ENCODE results near the gene ELF5. TPM values are rescaled to one million over a fixed set of nuclear protein-coding genes. Genes with fewer than 3 reads are reported as not detected.
A peak's percentile ranks its signal among the peaks of the same experiment; 100 is the strongest.

The ELF5 gene
- 20.2 TPM for total RNA-seq
- long read RNA-seq, transcript ELF5-201 (7 exons, 2,321 nt), result major isoform, 7 of 20 reads
- long read RNA-seq, partial matches to known transcripts, result 3 of 20 reads
- long read RNA-seq, other reads (novel, unspliced or antisense), result 4 of 20 reads

- no peaks in the 10 kb centered on the region for H3K9me3 ChIP-seq
- H3K27ac ChIP-seq, result peak within 1 kb of the TSS; percentile 73
- no peak for DNase-seq
- H3K4me3 ChIP-seq, result peak within 1 kb of the TSS; percentile 25
- ATAC-seq, result peak; percentile 53 to 67
- no peaks in the 10 kb centered on the region for H3K36me3 ChIP-seq
- no peaks in the 10 kb centered on the region for H3K27me3 ChIP-seq (ENCODE audit: low read depth)
- no peak for TF ChIP-seq CTCF (IDR thresholded peaks at IDR 0.05)
- intact Hi-C loops (cut with DNase I), result no loop called here
- H3K4me1 ChIP-seq, result peaks cover 8% of the 10 kb centered on the region
These were observed at the start of gene ELF5 for GRCh38 chr11:34513682-34514449. Gene ELF5 (minus strand): TSS chr11:34513794. CDS start chr11:34505749, 8,045 bp downstream.

GRCh38 chr11:34562976-34563375 is 49.4 kb upstream of the ELF5 start:
- Histone ChIP-seq H3K36me3 (no peaks in the 10 kb centered on the region), H3K27ac (no peak overlapping the region), H3K27me3 (ENCODE audit: low read depth) (peaks cover 9% of the 10 kb centered on the region), H3K4me3 (no peak overlapping the region), H3K4me1 (no peaks in the 10 kb centered on the region), H3K9me3 (no peaks in the 10 kb centered on the region)
- TF ChIP-seq CTCF (IDR thresholded peaks at IDR 0.05), result no peak
- intact Hi-C loops (cut with DNase I), result no loop called here
- ATAC-seq (no peak), DNase-seq (no peak)

GRCh38 chr11:34560511-34560910 is 46.9 kb upstream of the ELF5 start:
- DNase-seq, result no peak
- no peaks in the 10 kb centered on the region for H3K4me1 ChIP-seq
- no peaks in the 10 kb centered on the region for H3K9me3 ChIP-seq
- no peak overlapping the region for H3K27ac ChIP-seq
- H3K27me3 ChIP-seq (ENCODE audit: low read depth), result peaks cover 9% of the 10 kb centered on the region
- intact Hi-C loops (cut with DNase I), result no loop called here
- no peaks in the 10 kb centered on the region for H3K36me3 ChIP-seq
- no peak for TF ChIP-seq CTCF (IDR thresholded peaks at IDR 0.05)
- no peak for ATAC-seq
- H3K4me3 ChIP-seq, result no peak overlapping the region

GRCh38 chr11:34558673-34559072 is 45.1 kb upstream of the ELF5 start:
- Histone ChIP-seq H3K4me1 (no peaks in the 10 kb centered on the region), H3K27me3 (ENCODE audit: low read depth) (peaks cover 9% of the 10 kb centered on the region), H3K36me3 (no peaks in the 10 kb centered on the region), H3K4me3 (no peak overlapping the region), H3K9me3 (no peaks in the 10 kb centered on the region), H3K27ac (no peak overlapping the region)
- DNase-seq (no peak), ATAC-seq (no peak)
- intact Hi-C loops (cut with DNase I), result no loop called here
- TF ChIP-seq CTCF (IDR thresholded peaks at IDR 0.05), result no peak

- H3K9me3 ChIP-seq, result no peaks in the 10 kb centered on the region
- no peak overlapping the region for H3K27ac ChIP-seq
- DNase-seq, result no peak
- no peak for ATAC-seq
- no peaks in the 10 kb centered on the region for H3K4me1 ChIP-seq
- intact Hi-C loops (cut with DNase I), result no loop called here
- H3K27me3 ChIP-seq (ENCODE audit: low read depth), result peaks cover 9% of the 10 kb centered on the region
- no peaks in the 10 kb centered on the region for H3K36me3 ChIP-seq
- no peak overlapping the region for H3K4me3 ChIP-seq
- no peak for TF ChIP-seq CTCF (IDR thresholded peaks at IDR 0.05)
These were observed 44.6 kb upstream of the ELF5 start for GRCh38 chr11:34558211-34558610.
